Panc1 (cell line): Measurements from ENCODE around the gene TAF4B. TPM values are rescaled to one million over a fixed set of nuclear protein-coding genes. Genes with fewer than 3 reads are reported as not detected.
"Not testable (repeated sequence)": the region's sequence is repeated elsewhere in the genome, so short reads cannot be mapped to it uniquely, and the experiment has no call there.

Experiments
- ATAC-seq: fragments of 200-7000 bp; cut with Tn5 transposase; 2 replicates; pipeline ENCODE4 v1.9.1; 2020; ENCODE audit warnings: mild to moderate bottlenecking, moderate library complexity
- BruUV-seq: library from RNA; stranded (reverse); fragments of 400-500 nt; replicated peaks from 2 replicates; lab custom pipeline; 2021; lab: Mats Ljungman, UMichigan
- CTCF ChIA-PET: fragments of 300-600 bp; sonication (Branson Sonifier 250); formaldehyde crosslinking; loops from one replicate; lab custom pipeline; 2022; ENCODE audit warnings: antibody characterized with exemption; lab: Charles Lee
- POLR2A ChIA-PET: fragments of 300-600 bp; sonication (Branson Sonifier 250); formaldehyde crosslinking; loops from one replicate; lab custom pipeline; 2022; ENCODE audit warnings: antibody characterized with exemption; lab: Charles Lee
- DNase-seq: peaks from one replicate; pipeline ENCODE4 v3.0.0-alpha.2; 2010; ENCODE audit warnings: low read depth, low spot score
- H3K27ac ChIP-seq: 2 replicates; pipeline ENCODE4 v1.5.1; 2011; ENCODE audit warnings: mild to moderate bottlenecking, low read length, inconsistent platforms
- H3K27me3 ChIP-seq: fragments of 200-500 bp; sonication (Bioruptor generic); 2 replicates; pipeline ENCODE4 v1.6.0; 2014; ENCODE audit warnings: low read length, inconsistent platforms; ENCODE audit not compliant: control insufficient read depth, insufficient read depth
- H3K36me3 ChIP-seq: fragments of 200-500 bp; sonication (Bioruptor generic); 2 replicates; pipeline ENCODE4 v1.5.1; 2014; ENCODE audit warnings: inconsistent platforms, mild to moderate bottlenecking, low read length, moderate library complexity; ENCODE audit not compliant: control insufficient read depth, insufficient read depth
- H3K4me1 ChIP-seq: 2 replicates; pipeline ENCODE4 v1.5.1; 2011; ENCODE audit warnings: inconsistent platforms, mild to moderate bottlenecking, low read length, moderate library complexity; ENCODE audit not compliant: control insufficient read depth, insufficient read depth
- H3K4me3 ChIP-seq, 2 experiments: 2 replicates each; pipeline ENCODE4 v1.5.1; 2011 to 2012; ENCODE audit warnings: low read depth in 2 of 2, low read length in 2 of 2, mild to moderate bottlenecking in 2 of 2, inconsistent platforms in 1 of 2, moderate library complexity in 1 of 2
- H3K9me3 ChIP-seq: fragments of 200-500 bp; sonication (Bioruptor generic); 2 replicates; pipeline ENCODE4 v1.5.1; 2014; ENCODE audit warnings: low read depth, mild to moderate bottlenecking, inconsistent platforms, low read length, moderate library complexity; ENCODE audit not compliant: control insufficient read depth, insufficient read depth
- POLR2AphosphoS5 ChIP-seq: IDR thresholded peaks from 2 replicates; pipeline ENCODE4 v1.6.1; 2012; ENCODE audit warnings: mild to moderate bottlenecking, low read depth, low read length, moderate library complexity
- REST ChIP-seq, 2 experiments: IDR thresholded peaks; 2 replicates each; pipeline ENCODE4 v1.6.1; 2011 to 2012; ENCODE audit warnings: low read depth in 2 of 2, control low read depth in 1 of 2, low read length in 1 of 2, mild to moderate bottlenecking in 1 of 2, moderate library complexity in 1 of 2; ENCODE audit not compliant: insufficient read depth in 1 of 2
- SIN3A ChIP-seq: IDR thresholded peaks from 2 replicates; pipeline ENCODE4 v1.6.1; 2012; ENCODE audit warnings: low read depth, mild to moderate bottlenecking, low read length, moderate library complexity, borderline replicate concordance; ENCODE audit not compliant: insufficient read depth
- TCF7L2 ChIP-seq: IDR thresholded peaks from 2 replicates; pipeline ENCODE4 v1.6.1; 2011; ENCODE audit warnings: mild to moderate bottlenecking, low read depth, low read length, inconsistent platforms
- in situ Hi-C: cut with HindIII; loops from 2 replicates; pipeline ENCODE4 v1.10.0; 2016; ENCODE audit warnings: low sequenced_read_pairs, low pct_unique_long_range_greater_than_20kb
- intact Hi-C: fragments of 100-400 bp; cut with micrococcal nuclease; formaldehyde crosslinking; loops from one replicate; pipeline ENCODE4 v1.10.0; 2022; ENCODE audit not compliant: unreplicated experiment
- total RNA-seq: library from RNA; stranded (reverse); gene quantifications from one replicate; pipeline ENCODE4 v1.2.1, GENCODE V29; 2021; ENCODE audit not compliant: unreplicated experiment
- TF ChIP-seq, protein P1 (sequence below): fragments of 450-650 bp; IDR thresholded peaks from 2 replicates; pipeline ENCODE4 v1.5.1; 2017; ENCODE audit warnings: mild to moderate bottlenecking

Gene TAF4B
- total RNA-seq, 1 experiment from 2014 or later: 8.0 TPM

GRCh38 chr18:26436176-26437051, 210.2 kb downstream of the TAF4B start:
- intact Hi-C loops: no loop called here
- POLR2A ChIA-PET: no interaction called here
- H3K27me3 ChIP-seq: no peaks in the 10 kb centered on the region
- BruUV-seq: no TSS peak
- in situ Hi-C loops: no loop called here
- no peaks in the 10 kb centered on the region for H3K9me3 ChIP-seq
- H3K27ac ChIP-seq: no peak overlapping the region; the same call in 1 of the 2 replicates
- TF ChIP-seq SIN3A (no peak), REST (IDR thresholded peaks at IDR 0.05; ENCODE audit: insufficient read depth in 1 of 2, low read depth in 2 of 2, low read length in 1 of 2) (no peak), TCF7L2 (no peak), POLR2AphosphoS5 (no peak)
- TF ChIP-seq, protein P1, sequence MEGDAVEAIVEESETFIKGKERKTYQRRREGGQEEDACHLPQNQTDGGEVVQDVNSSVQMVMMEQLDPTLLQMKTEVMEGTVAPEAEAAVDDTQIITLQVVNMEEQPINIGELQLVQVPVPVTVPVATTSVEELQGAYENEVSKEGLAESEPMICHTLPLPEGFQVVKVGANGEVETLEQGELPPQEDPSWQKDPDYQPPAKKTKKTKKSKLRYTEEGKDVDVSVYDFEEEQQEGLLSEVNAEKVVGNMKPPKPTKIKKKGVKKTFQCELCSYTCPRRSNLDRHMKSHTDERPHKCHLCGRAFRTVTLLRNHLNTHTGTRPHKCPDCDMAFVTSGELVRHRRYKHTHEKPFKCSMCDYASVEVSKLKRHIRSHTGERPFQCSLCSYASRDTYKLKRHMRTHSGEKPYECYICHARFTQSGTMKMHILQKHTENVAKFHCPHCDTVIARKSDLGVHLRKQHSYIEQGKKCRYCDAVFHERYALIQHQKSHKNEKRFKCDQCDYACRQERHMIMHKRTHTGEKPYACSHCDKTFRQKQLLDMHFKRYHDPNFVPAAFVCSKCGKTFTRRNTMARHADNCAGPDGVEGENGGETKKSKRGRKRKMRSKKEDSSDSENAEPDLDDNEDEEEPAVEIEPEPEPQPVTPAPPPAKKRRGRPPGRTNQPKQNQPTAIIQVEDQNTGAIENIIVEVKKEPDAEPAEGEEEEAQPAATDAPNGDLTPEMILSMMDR: no peak
- no peaks in the 10 kb centered on the region for H3K4me1 ChIP-seq
- CTCF ChIA-PET: no interaction called here
- ATAC-seq: no peak; the same call in 1 of the 2 replicates
- DNase-seq: peak; percentile 15
- H3K36me3 ChIP-seq: no peaks in the 10 kb centered on the region
- H3K4me3 ChIP-seq: no peak overlapping the region

GRCh38 chr18:26437634-26438033, 211.4 kb downstream of the TAF4B start:
- CTCF ChIA-PET, intact Hi-C loops, H3K4me1 ChIP-seq, ATAC-seq, H3K27me3 ChIP-seq, H3K27ac ChIP-seq, H3K36me3 ChIP-seq, BruUV-seq, DNase-seq, H3K4me3 ChIP-seq, H3K9me3 ChIP-seq, in situ Hi-C loops: not testable (repeated sequence)
- POLR2A ChIA-PET: interaction anchor here (0.8 kb wide), 1 partner anchor 409 kb away, joined by 4 read pairs; no protein-coding TSS in a partner anchor

DNA sequence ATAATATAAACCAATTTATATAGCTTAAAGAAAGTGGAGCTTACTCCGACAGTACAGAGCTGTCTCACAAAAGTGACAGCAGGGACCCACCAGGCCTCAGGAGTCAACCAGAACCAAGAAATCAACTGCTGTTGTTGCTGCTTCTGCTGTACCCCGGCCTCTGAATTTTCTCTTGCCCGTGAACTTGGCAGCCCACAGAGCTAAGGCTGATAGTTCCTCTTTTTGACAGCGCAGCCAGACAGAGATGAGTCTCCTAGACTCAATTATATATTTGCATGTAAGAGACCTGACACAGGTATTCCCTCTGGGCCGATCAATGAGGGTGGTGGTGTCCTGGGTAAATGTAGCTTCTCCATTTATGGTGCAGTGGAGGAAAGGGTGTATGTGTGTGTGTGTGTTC, 212.7 kb downstream of the TAF4B start:
- no TSS peak for BruUV-seq
- POLR2A ChIA-PET: no interaction called here

More for the DNA sequence above, 212.7 kb downstream of the TAF4B start:
- CTCF ChIA-PET: no interaction called here
- Histone ChIP-seq H3K27me3 (no peaks in the 10 kb centered on the region), H3K9me3 (peaks cover 7% of the 10 kb centered on the region; the same call in 1 of the 2 replicates), H3K4me1 (no peaks in the 10 kb centered on the region), H3K27ac (no peak overlapping the region), H3K36me3 (no peaks in the 10 kb centered on the region), H3K4me3 (no peak overlapping the region)
- intact Hi-C loops (no loop called here), in situ Hi-C loops (no loop called here)
- ATAC-seq: no peak
- TF ChIP-seq POLR2AphosphoS5 (no peak), TCF7L2 (no peak)
- no peak for DNase-seq
